Measurements from ENCODE around the gene CD248.
A peak's percentile ranks its signal among the peaks of the same experiment; 100 is the strongest.

The CD248 gene

DNA sequence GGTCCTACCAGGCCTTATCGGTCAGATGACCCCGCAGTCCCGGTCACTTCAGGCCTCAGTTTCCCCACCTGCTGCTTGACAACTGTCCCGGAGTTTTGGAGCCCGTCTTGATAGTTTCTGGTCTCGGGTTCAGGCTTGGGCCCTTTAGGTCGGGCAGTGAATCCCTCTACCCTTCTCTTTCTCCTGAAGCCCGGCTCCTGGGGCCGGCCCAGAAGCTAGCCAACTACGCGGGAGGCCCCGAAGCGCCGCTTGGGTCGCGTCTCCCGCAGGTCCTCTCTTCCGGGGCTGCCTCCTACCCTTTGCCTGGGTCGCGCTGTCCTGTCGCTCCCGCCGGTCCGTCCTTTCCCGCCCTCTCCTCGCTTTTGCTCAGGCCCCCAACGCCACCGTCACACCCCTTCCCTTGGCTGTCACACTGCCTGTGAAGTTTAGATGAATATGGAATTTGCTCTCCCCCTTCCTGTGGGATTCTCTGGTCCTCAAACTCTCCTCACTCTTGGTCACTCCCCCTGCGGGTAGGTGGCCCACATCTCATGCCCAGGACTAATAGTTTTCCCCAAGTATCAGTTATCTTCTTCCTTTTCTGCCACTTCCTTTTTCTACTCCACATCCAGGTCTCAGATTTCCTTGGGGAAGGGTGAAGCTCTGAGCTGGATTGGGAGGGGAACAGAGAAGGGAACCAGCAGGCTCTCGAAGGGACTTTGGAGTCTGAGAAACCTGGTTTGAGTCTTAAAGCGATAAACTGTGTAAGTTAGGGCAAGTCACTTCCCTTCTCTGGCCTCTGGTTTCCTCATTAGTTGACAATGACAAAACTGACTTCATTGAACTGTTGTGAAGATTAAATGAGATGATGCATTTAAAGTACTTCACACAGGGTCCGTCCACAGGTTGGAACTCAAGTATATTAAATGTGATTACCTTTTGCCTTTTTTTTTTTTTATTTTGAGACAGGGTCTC lies 47.6 kb downstream of the CD248 start:
- no peak for DNase-seq

DNA sequence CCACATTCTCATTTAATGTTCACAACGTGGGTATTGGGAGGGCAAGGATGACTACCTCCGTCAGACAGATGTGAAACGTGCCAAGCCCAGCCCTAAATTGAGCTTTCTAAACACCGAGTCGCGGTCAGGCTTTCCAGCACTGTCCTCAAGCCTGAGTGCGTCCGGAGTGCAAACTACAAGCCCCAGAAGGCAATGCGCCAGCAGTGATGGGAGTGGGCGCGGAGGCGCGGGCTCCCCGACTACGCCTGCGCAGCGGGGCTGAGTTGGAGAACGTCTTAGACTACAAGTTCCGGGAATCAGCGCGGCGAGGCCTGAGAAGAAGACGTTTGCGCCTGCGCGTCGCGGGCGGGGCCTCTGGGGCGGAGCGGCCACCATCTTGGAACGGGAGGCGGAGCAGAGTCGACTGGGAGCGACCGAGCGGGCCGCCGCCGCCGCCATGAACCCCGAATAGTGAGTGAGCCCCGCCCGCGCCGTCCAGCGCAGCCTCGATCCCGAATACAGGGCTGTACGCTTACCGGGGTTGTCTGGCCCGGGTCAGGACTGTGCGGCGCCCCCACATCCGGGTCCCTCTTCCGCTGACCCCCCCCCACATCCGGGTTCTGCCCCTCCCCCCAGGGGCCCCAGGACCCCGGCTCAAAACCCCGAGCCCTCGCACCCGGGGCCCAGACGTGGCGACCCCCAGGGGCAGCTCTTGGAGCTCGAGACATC lies 48.4 kb downstream of the CD248 start, which contains the start of gene RAB1B:
Gene RAB1B, plus strand, starts transcription at position 396 of the 708 bp plus-strand sequence. Its CDS starts 41 bp downstream, at position 437.
- peak; percentile 99 for DNase-seq

GRCh38 chr11:66267379-66268243 lies 49.2 kb downstream of the CD248 start:
- peak; percentile 82 for DNase-seq

- no peak for DNase-seq
Measured at GRCh38 chr11:66267039-66267378, 49.8 kb downstream of the CD248 start.

- DNase-seq: no peak
Measured at GRCh38 chr11:66266378-66267038, 50.3 kb downstream of the CD248 start.

DNA sequence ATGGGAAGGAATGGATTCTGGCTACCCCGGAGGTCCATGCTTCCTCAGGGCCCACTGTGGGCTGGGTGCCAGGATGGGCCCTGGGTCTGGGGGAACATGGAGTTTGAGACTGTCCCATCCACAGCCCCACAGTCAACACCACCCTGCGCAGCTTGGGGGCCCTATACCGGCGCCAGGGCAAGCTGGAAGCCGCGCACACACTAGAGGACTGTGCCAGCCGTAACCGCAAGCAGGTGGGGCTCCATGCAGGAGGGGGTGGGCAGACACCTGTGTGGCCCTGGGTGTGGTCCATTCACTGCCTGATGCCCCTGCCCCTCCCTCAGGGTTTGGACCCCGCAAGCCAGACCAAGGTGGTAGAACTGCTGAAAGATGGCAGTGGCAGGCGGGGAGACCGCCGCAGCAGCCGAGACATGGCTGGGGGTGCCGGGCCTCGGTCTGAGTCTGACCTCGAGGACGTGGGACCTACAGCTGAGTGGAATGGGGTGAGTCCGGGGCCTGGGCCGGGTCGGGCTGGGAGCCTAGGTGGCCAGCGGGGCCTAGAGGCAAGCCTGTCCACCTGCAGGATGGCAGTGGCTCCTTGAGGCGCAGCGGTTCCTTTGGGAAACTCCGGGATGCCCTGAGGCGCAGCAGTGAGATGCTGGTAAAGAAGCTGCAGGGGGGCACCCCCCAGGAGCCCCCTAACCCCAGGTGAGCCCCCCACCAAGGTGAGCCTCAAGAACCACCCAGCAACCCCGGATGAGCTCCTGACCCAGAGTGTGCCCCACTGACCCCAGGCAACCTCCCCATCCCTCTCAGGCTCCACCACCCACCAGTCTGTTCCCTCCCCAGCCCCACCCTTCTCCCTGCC lies 51.1 kb downstream of the CD248 start:
- DNase-seq: no peak

GRCh38 chr11:66264914-66265313 lies 51.9 kb downstream of the CD248 start:
- DNase-seq: no peak
